Endothelial cell of umbilical vein (primary cell): Measurements from ENCODE around the gene SLC39A11. TPM values are rescaled to one million over a fixed set of nuclear protein-coding genes. Genes with fewer than 3 reads are reported as not detected.

Experiments used
- BruUV-seq: library from RNA; stranded (reverse); fragments of 400-500 nt; replicated peaks from 2 replicates; lab custom pipeline; 2021; lab: Mats Ljungman, UMichigan
- CTCF ChIA-PET: fragments of 300-600, 350-600 bp; sonication (Branson Sonifier 250); formaldehyde crosslinking; loops from one replicate; lab custom pipeline; 2021; ENCODE audit warnings: antibody characterized with exemption, inconsistent platforms; lab: Charles Lee
- POLR2A ChIA-PET: fragments of 300-600, 350-600 bp; sonication (Branson Sonifier 250); formaldehyde crosslinking; loops from one replicate; lab custom pipeline; 2021; ENCODE audit warnings: antibody characterized with exemption, inconsistent platforms; lab: Charles Lee
- DNase-seq: peaks from one replicate; pipeline ENCODE4 v3.0.0-alpha.2; 2011; ENCODE audit warnings: low read depth, low spot score
- FAIRE-seq: peaks from 2 replicates; lab custom pipeline; 2011; peaks lifted over from hg19 to GRCh38; lab: Jason Lieb, UNC
- H2AFZ ChIP-seq: 2 replicates; pipeline ENCODE4 v1.6.0; 2012; ENCODE audit warnings: low read depth, low read length, control low read depth, inconsistent platforms
- H3K27ac ChIP-seq: 2 replicates; pipeline ENCODE4 v1.5.1; 2011; ENCODE audit warnings: low read depth, mild to moderate bottlenecking, control low read depth, low read length, moderate library complexity; ENCODE audit not compliant: insufficient read depth
- H3K27me3 ChIP-seq, 2 experiments: 2 replicates each; pipeline versions ENCODE4 v1.6.0 to v1.6.1; 2011; ENCODE audit warnings: low read length in 2 of 2, mixed read lengths in 1 of 2; ENCODE audit not compliant: control insufficient read depth in 2 of 2, insufficient read depth in 2 of 2
- H3K36me3 ChIP-seq, 2 experiments: 2 replicates in 1 of 2; 3 replicates in 1 of 2; pipeline ENCODE4 v1.5.1; 2011; ENCODE audit warnings: low read length in 2 of 2, mild to moderate bottlenecking in 1 of 2, moderate library complexity in 1 of 2; ENCODE audit not compliant: control insufficient read depth in 2 of 2, insufficient read depth in 2 of 2; ENCODE audit errors: extremely low read depth in 1 of 2
- H3K4me1 ChIP-seq: 3 replicates; pipeline ENCODE4 v1.5.1; 2011; ENCODE audit warnings: mild to moderate bottlenecking, low read length; ENCODE audit not compliant: control insufficient read depth, insufficient read depth; ENCODE audit errors: extremely low read depth
- H3K4me2 ChIP-seq: 2 replicates; pipeline ENCODE4 v1.6.1; 2011; ENCODE audit warnings: low read length, control low read depth, mixed read lengths; ENCODE audit not compliant: insufficient read depth
- H3K4me3 ChIP-seq, 3 experiments: fragments of 200-600 bp in 1 of 3; sonication (generic), shearing (Covaris generic) in 1 of 3; replicated peaks in 1 of 3; 2 replicates each; pipeline ENCODE4 v1.5.1; 2011 to 2016; ENCODE audit warnings: control low read depth in 3 of 3, low read length in 3 of 3, mild to moderate bottlenecking in 2 of 3, inconsistent platforms in 1 of 3, low read depth in 1 of 3, moderate library complexity in 1 of 3; ENCODE audit not compliant: insufficient read depth in 1 of 3
- H3K79me2 ChIP-seq: 2 replicates; pipeline ENCODE4 v1.6.0; 2012; ENCODE audit warnings: low read length, inconsistent platforms; ENCODE audit not compliant: control insufficient read depth, insufficient read depth
- H3K9ac ChIP-seq: replicated peaks from 2 replicates; pipeline ENCODE3; 2011; ENCODE audit warnings: low read length, control low read depth; ENCODE audit not compliant: insufficient read depth; ENCODE audit errors: extremely low read depth
- H3K9me1 ChIP-seq: replicated peaks from 3 replicates; pipeline ENCODE4 v1.6.0; 2011; ENCODE audit warnings: mild to moderate bottlenecking, low read length; ENCODE audit not compliant: control insufficient read depth, insufficient read depth; ENCODE audit errors: extremely low read depth
- H3K9me3 ChIP-seq: replicated peaks from 2 replicates; pipeline ENCODE4 v1.5.1; 2012; ENCODE audit warnings: low read length, inconsistent platforms; ENCODE audit not compliant: control insufficient read depth, insufficient read depth
- H4K20me1 ChIP-seq: replicated peaks from 2 replicates; pipeline ENCODE3; 2011; ENCODE audit warnings: mild to moderate bottlenecking, low read length; ENCODE audit not compliant: control insufficient read depth, insufficient read depth; ENCODE audit errors: extremely low read depth
- CTCF ChIP-seq, 2 donors: IDR thresholded peaks; 1 replicate in 1 of 2; 2 replicates in 1 of 2; pipeline ENCODE4 v1.5.1; 2011; ENCODE audit warnings: low read length in 2 of 2, mild to moderate bottlenecking in 2 of 2, moderate library complexity in 2 of 2, control low read depth in 1 of 2, inconsistent platforms in 1 of 2, low read depth in 1 of 2; ENCODE audit not compliant: insufficient read depth in 1 of 2; ENCODE audit errors: extremely low read depth in 1 of 2
- EZH2 ChIP-seq: IDR thresholded peaks from 2 replicates; pipeline ENCODE4 v1.6.1; 2012; ENCODE audit warnings: borderline replicate concordance, low read depth, mild to moderate bottlenecking, moderate library complexity, low read length, inconsistent platforms; ENCODE audit not compliant: severe bottlenecking
- FOS ChIP-seq: IDR thresholded peaks from 2 replicates; pipeline ENCODE4 v1.6.1; 2011; ENCODE audit warnings: mild to moderate bottlenecking, low read length, moderate library complexity, borderline replicate concordance; ENCODE audit not compliant: insufficient read depth
- GATA2 ChIP-seq: IDR thresholded peaks from 2 replicates; pipeline ENCODE4 v1.7.0; 2011; ENCODE audit warnings: low read depth, mild to moderate bottlenecking, moderate library complexity, mixed read lengths, low read length; ENCODE audit not compliant: insufficient read length, insufficient read depth
- JUN ChIP-seq: IDR thresholded peaks from 2 replicates; pipeline ENCODE4 v1.6.1; 2011; ENCODE audit warnings: borderline replicate concordance, low read depth; ENCODE audit not compliant: insufficient read length, insufficient read depth
- MAX ChIP-seq: IDR thresholded peaks from 2 replicates; pipeline ENCODE4 v1.6.1; 2011; ENCODE audit not compliant: insufficient read depth, insufficient read length
- MYC ChIP-seq: IDR thresholded peaks from one replicate; pipeline ENCODE4 v1.6.1; 2011; ENCODE audit warnings: mild to moderate bottlenecking, low read depth, low read length
- POLR2A ChIP-seq: IDR thresholded peaks from 2 replicates; pipeline ENCODE4 v1.6.1; 2012; ENCODE audit warnings: low read depth, mild to moderate bottlenecking, control low read depth, low read length
- POLR2AphosphoS5 ChIP-seq: IDR thresholded peaks from 2 replicates; pipeline ENCODE4 v1.6.1; 2012; ENCODE audit warnings: low read depth, mild to moderate bottlenecking, control low read depth, low read length, moderate library complexity; ENCODE audit not compliant: insufficient read depth
- dilution Hi-C: fragments of 300-500 bp; cut with MboI; formaldehyde crosslinking; loops from one replicate; pipeline ENCODE4 v1.15.0; 2019; ENCODE audit warnings: low sequenced_read_pairs; ENCODE audit not compliant: extremely low pct_ligation_motif_present
- intact Hi-C: fragments of 100-400 bp; cut with micrococcal nuclease; formaldehyde crosslinking; loops from one replicate; pipeline ENCODE4 v1.10.0; 2022
- polyA plus RNA-seq, 4 experiments: library from polyadenylated mRNA; depleted of rRNA in 3 of 4; stranded (reverse) in 3 of 4; unstranded in 1 of 4; fragments of >200 nt; gene quantifications; 2 replicates each; pipeline versions ENCODE4 v1.2.1 to v1.2.3, GENCODE V29; 2011 to 2012; ENCODE audit warnings: missing spikeins in 1 of 4
- total RNA-seq: library from RNA; stranded (reverse); gene quantifications from 2 replicates; pipeline ENCODE4 v1.2.3, GENCODE V29; 2021

Gene SLC39A11
- total and polyA plus RNA-seq, 2 donors (not counting 3 experiments of a cell fraction or from before 2014, with no cell fraction given): 8.1 to 11.9 TPM

- no peaks in the 10 kb centered on the region for H3K79me2 ChIP-seq
- TF ChIP-seq EZH2: no peak
- TF ChIP-seq JUN: no peak
- no peak for TF ChIP-seq GATA2
- TF ChIP-seq POLR2A: no peak
- TF ChIP-seq CTCF (IDR thresholded peaks at IDR 0.05; ENCODE audit: extremely low read depth in 1 of 2, insufficient read depth in 1 of 2, low read depth in 1 of 2, low read length in 2 of 2): no peak
- no peak for TF ChIP-seq MYC
- TF ChIP-seq FOS: no peak
- TF ChIP-seq MAX: no peak
- TF ChIP-seq POLR2AphosphoS5: no peak
- DNase-seq (no peak), FAIRE-seq (no peak)
- no peak overlapping the region for H3K4me3 ChIP-seq
- CTCF ChIA-PET: no interaction called here
- BruUV-seq: no TSS peak
- H3K27me3 ChIP-seq: no peaks in the 10 kb centered on the region
- H4K20me1 ChIP-seq: no peaks in the 10 kb centered on the region
- POLR2A ChIA-PET: no interaction called here
- H3K36me3 ChIP-seq: no peaks in the 10 kb centered on the region
- dilution Hi-C loops: no loop called here
- no peaks in the 10 kb centered on the region for H3K9me1 ChIP-seq
- intact Hi-C loops: no loop called here
- no peaks in the 10 kb centered on the region for H3K9me3 ChIP-seq
- H3K4me2 ChIP-seq: no peak overlapping the region
- H3K4me1 ChIP-seq: no peaks in the 10 kb centered on the region
- no peak overlapping the region for H2AFZ ChIP-seq
- H3K27ac ChIP-seq: no peak overlapping the region
- H3K9ac ChIP-seq: no peak overlapping the region
Observed at GRCh38 chr17:73027130-73027741, 65.3 kb downstream of the SLC39A11 start.
